ENCODE results near the gene CEP55.

CEP55 gene

GRCh38 chr10:93471110-93471651, 25.2 kb upstream of the CEP55 start:
- no peak for DNase-seq

GRCh38 chr10:93473161-93473560, 23.3 kb upstream of the CEP55 start:
- no peak for DNase-seq

GRCh38 chr10:93473804-93474472, 22.5 kb upstream of the CEP55 start:
- DNase-seq: no peak

GRCh38 chr10:93475227-93475626, 21.2 kb upstream of the CEP55 start:
- peak; percentile 18 for DNase-seq

- DNase-seq: no peak
Measured at GRCh38 chr10:93475871-93476270, 20.5 kb upstream of the CEP55 start.

- no peak for DNase-seq
Measured at GRCh38 chr10:93476756-93477155, 19.7 kb upstream of the CEP55 start.

- DNase-seq: no peak
Measured at GRCh38 chr10:93478873-93479272, 17.5 kb upstream of the CEP55 start.

- DNase-seq: no peak
Measured at GRCh38 chr10:93481637-93482144, 14.7 kb upstream of the CEP55 start.

GRCh38 chr10:93482145-93482834, 14.1 kb upstream of the CEP55 start, which contains the start of gene MYOF:
TSS of gene MYOF (minus strand) at chr10:93482334. CDS start at chr10:93482194, 140 bp downstream.
- DNase-seq: peak; percentile 29

GRCh38 chr10:93485690-93486089, 10.7 kb upstream of the CEP55 start:
- no peak for DNase-seq

- no peak for DNase-seq
Measured at GRCh38 chr10:93488956-93489528, 7.4 kb upstream of the CEP55 start.

- no peak for DNase-seq
Measured at GRCh38 chr10:93491602-93492121, 4.8 kb upstream of the CEP55 start.

GRCh38 chr10:93493162-93493561, 3.2 kb upstream of the CEP55 start:
- no peak for DNase-seq

GRCh38 chr10:93494494-93494893, 1.9 kb upstream of the CEP55 start:
- DNase-seq: no peak

GRCh38 chr10:93495654-93496321, 624 bp upstream of the CEP55 start:
- DNase-seq: peak; percentile 53

GRCh38 chr10:93498166-93498565, 1.8 kb downstream of the CEP55 start:
- no peak for DNase-seq

- no peak for DNase-seq
Measured at GRCh38 chr10:93501650-93502049, 5.2 kb downstream of the CEP55 start.

- no peak for DNase-seq
Measured at GRCh38 chr10:93503075-93503474, 6.7 kb downstream of the CEP55 start.

- no peak for DNase-seq
Measured at GRCh38 chr10:93505075-93505474, 8.7 kb downstream of the CEP55 start.

GRCh38 chr10:93509816-93510215, 13.4 kb downstream of the CEP55 start:
- no peak for DNase-seq

- no peak for DNase-seq
Measured at GRCh38 chr10:93512565-93512964, 16.2 kb downstream of the CEP55 start.

- no peak for DNase-seq
Measured at GRCh38 chr10:93513091-93513490, 16.7 kb downstream of the CEP55 start.

- no peak for DNase-seq
Measured at GRCh38 chr10:93514521-93514920, 18.1 kb downstream of the CEP55 start.

All from NCI-H1105 treated with DMSO at 0.1 percent for 48 hours (cell line).